ENCODE measurements around the gene MRM1.

GRCh38 chr17:36645422-36645821, 44.0 kb downstream of the MRM1 start:
- TF ChIP-seq, protein P1, sequence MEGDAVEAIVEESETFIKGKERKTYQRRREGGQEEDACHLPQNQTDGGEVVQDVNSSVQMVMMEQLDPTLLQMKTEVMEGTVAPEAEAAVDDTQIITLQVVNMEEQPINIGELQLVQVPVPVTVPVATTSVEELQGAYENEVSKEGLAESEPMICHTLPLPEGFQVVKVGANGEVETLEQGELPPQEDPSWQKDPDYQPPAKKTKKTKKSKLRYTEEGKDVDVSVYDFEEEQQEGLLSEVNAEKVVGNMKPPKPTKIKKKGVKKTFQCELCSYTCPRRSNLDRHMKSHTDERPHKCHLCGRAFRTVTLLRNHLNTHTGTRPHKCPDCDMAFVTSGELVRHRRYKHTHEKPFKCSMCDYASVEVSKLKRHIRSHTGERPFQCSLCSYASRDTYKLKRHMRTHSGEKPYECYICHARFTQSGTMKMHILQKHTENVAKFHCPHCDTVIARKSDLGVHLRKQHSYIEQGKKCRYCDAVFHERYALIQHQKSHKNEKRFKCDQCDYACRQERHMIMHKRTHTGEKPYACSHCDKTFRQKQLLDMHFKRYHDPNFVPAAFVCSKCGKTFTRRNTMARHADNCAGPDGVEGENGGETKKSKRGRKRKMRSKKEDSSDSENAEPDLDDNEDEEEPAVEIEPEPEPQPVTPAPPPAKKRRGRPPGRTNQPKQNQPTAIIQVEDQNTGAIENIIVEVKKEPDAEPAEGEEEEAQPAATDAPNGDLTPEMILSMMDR (IDR thresholded peaks at IDR 0.05) = no peak
- TF ChIP-seq POLR2A (IDR thresholded peaks at IDR 0.05) = no peak
